HG03342 (cell line): ENCODE data around the gene PLCL1.
A peak's percentile ranks its signal among the peaks of the same experiment; 100 is the strongest.

ENCODE experiments used
- ATAC-seq: cut with Tn5 transposase; IDR thresholded peaks from one replicate; pipeline ENCODE4 v1.9.1; 2021; ENCODE audit warnings: mild to moderate bottlenecking, moderate library complexity; ENCODE audit not compliant: unreplicated experiment

Gene PLCL1

GRCh38 chr2:198102120-198102519, 297.7 kb downstream of the PLCL1 start:
- ATAC-seq, result no peak

GRCh38 chr2:198102856-198103255, 298.5 kb downstream of the PLCL1 start:
- ATAC-seq, result no peak

- ATAC-seq, result no peak
These were observed 302.4 kb downstream of the PLCL1 start for GRCh38 chr2:198106621-198107385.

- no peak for ATAC-seq
These were observed 308.9 kb downstream of the PLCL1 start for GRCh38 chr2:198113316-198113715.

GRCh38 chr2:198114064-198114463, 309.7 kb downstream of the PLCL1 start:
- no peak for ATAC-seq

- no peak for ATAC-seq
These were observed 310.8 kb downstream of the PLCL1 start for GRCh38 chr2:198115201-198115600.

GRCh38 chr2:198116756-198117155, 312.4 kb downstream of the PLCL1 start:
- no peak for ATAC-seq

- no peak for ATAC-seq
These were observed 313.1 kb downstream of the PLCL1 start for GRCh38 chr2:198117406-198118041.

GRCh38 chr2:198127627-198128026, 323.2 kb downstream of the PLCL1 start:
- ATAC-seq, result peak; percentile 68

GRCh38 chr2:198129609-198130008, 325.2 kb downstream of the PLCL1 start:
- no peak for ATAC-seq

GRCh38 chr2:198134293-198134955, 330.0 kb downstream of the PLCL1 start:
- ATAC-seq, result no peak

- no peak for ATAC-seq
These were observed 331.1 kb downstream of the PLCL1 start for GRCh38 chr2:198135481-198135934.

GRCh38 chr2:198136142-198136541, 331.7 kb downstream of the PLCL1 start:
- ATAC-seq, result no peak

GRCh38 chr2:198137733-198138132, 333.3 kb downstream of the PLCL1 start:
- no peak for ATAC-seq

GRCh38 chr2:198141726-198142125, 337.3 kb downstream of the PLCL1 start:
- ATAC-seq, result no peak

- ATAC-seq, result no peak
These were observed 338.8 kb downstream of the PLCL1 start for GRCh38 chr2:198143156-198143555.

GRCh38 chr2:198143793-198144192, 339.4 kb downstream of the PLCL1 start:
- no peak for ATAC-seq

GRCh38 chr2:198144660-198145059, 340.3 kb downstream of the PLCL1 start:
- ATAC-seq, result no peak

GRCh38 chr2:198146346-198146940, 342.1 kb downstream of the PLCL1 start:
- no peak for ATAC-seq

- ATAC-seq, result no peak
These were observed 352.9 kb downstream of the PLCL1 start for GRCh38 chr2:198157314-198157713.

GRCh38 chr2:198161151-198161550, 356.8 kb downstream of the PLCL1 start:
- no peak for ATAC-seq
